CD14-positive monocyte (primary cell): ENCODE measurements around the gene AMT. TPM values are rescaled to one million over a fixed set of nuclear protein-coding genes. Genes with fewer than 3 reads are reported as not detected.

Experiments used
- DNase-seq, 3 donors: peaks; one replicate each; pipeline ENCODE4 v3.0.0-alpha.2; 2011 to 2022
- H2AFZ ChIP-seq: 2 replicates; pipeline ENCODE4 v1.6.0; 2012; ENCODE audit warnings: mild to moderate bottlenecking, low read depth, low read length, inconsistent platforms; ENCODE audit not compliant: insufficient read depth, poor library complexity, severe bottlenecking
- H3K27ac ChIP-seq, 2 donors: 1 replicate in 1 of 2; 2 replicates in 1 of 2; pipeline ENCODE4 v1.5.1; 2012 to 2013; ENCODE audit warnings: low read length in 2 of 2, control low read depth in 1 of 2, inconsistent platforms in 1 of 2, low read depth in 1 of 2, mild to moderate bottlenecking in 1 of 2
- H3K27me3 ChIP-seq, 2 donors: one replicate each; pipeline versions ENCODE4 v1.6.0 to v1.6.1; 2011 to 2013; ENCODE audit warnings: low read length in 2 of 2; ENCODE audit not compliant: control insufficient read depth in 2 of 2, insufficient read depth in 2 of 2
- H3K36me3 ChIP-seq, 2 donors: replicated peaks in 1 of 2; 1 replicate in 1 of 2; 2 replicates in 1 of 2; pipeline versions ENCODE4 v1.5.1 to v1.6.1; 2012 to 2013; ENCODE audit warnings: low read length in 2 of 2, control low read depth in 1 of 2, inconsistent platforms in 1 of 2, mild to moderate bottlenecking in 1 of 2; ENCODE audit not compliant: insufficient read depth in 2 of 2, control insufficient read depth in 1 of 2
- H3K4me1 ChIP-seq, 2 donors: 1 replicate in 1 of 2; 2 replicates in 1 of 2; pipeline versions ENCODE4 v1.5.1 to v1.6.1; 2012 to 2013; ENCODE audit warnings: low read length in 2 of 2, control low read depth in 1 of 2, inconsistent platforms in 1 of 2, mild to moderate bottlenecking in 1 of 2, moderate library complexity in 1 of 2; ENCODE audit not compliant: insufficient read depth in 2 of 2, control insufficient read depth in 1 of 2
- H3K4me2 ChIP-seq: replicated peaks from 2 replicates; pipeline ENCODE3; 2012; ENCODE audit warnings: low read length, moderate library complexity, mild to moderate bottlenecking; ENCODE audit not compliant: poor library complexity, severe bottlenecking; ENCODE audit errors: extremely low read depth
- H3K4me3 ChIP-seq, 3 experiments: fragments of 200-600 bp in 1 of 3; sonication (generic) in 1 of 3; replicated peaks in 1 of 3; 1 replicate in 2 of 3; 2 replicates in 1 of 3; pipeline ENCODE4 v1.5.1; 2011 to 2013; ENCODE audit warnings: low read length in 3 of 3, mild to moderate bottlenecking in 3 of 3, control low read depth in 2 of 3, low read depth in 2 of 3, inconsistent platforms in 1 of 3, moderate library complexity in 1 of 3
- H3K79me2 ChIP-seq: 2 replicates; pipeline ENCODE4 v1.6.0; 2012; ENCODE audit warnings: mild to moderate bottlenecking, control low read depth, inconsistent platforms, low read length, moderate library complexity; ENCODE audit not compliant: insufficient read depth
- H3K9ac ChIP-seq: 2 replicates; pipeline ENCODE4 v1.6.0; 2017; ENCODE audit warnings: low read length, mild to moderate bottlenecking; ENCODE audit not compliant: insufficient read depth, poor library complexity, severe bottlenecking
- H3K9me3 ChIP-seq, 2 donors: replicated peaks in 1 of 2; 1 replicate in 1 of 2; 2 replicates in 1 of 2; pipeline versions ENCODE4 v1.5.1 to v1.6.1; 2012 to 2013; ENCODE audit warnings: low read length in 2 of 2, control low read depth in 1 of 2; ENCODE audit not compliant: control insufficient read depth in 1 of 2, insufficient read depth in 1 of 2
- H4K20me1 ChIP-seq: 2 replicates; pipeline ENCODE4 v1.6.0; 2012; ENCODE audit warnings: mild to moderate bottlenecking, low read length, control low read depth, moderate library complexity; ENCODE audit not compliant: insufficient read depth
- H3K27ac Mint-ChIP-seq, 7 donors: one replicate each; pipeline ENCODE4 v1.8.0; 2020; ENCODE audit warnings: mild to moderate bottlenecking in 7 of 7, mixed read lengths in 7 of 7, moderate library complexity in 6 of 7, inconsistent platforms in 2 of 7
- H3K27me3 Mint-ChIP-seq, 3 donors: one replicate each; pipeline ENCODE4 v1.8.0; 2021 to 2022; ENCODE audit warnings: low read depth in 3 of 3, mild to moderate bottlenecking in 3 of 3, mixed read lengths in 3 of 3, moderate library complexity in 3 of 3, inconsistent platforms in 1 of 3
- H3K36me3 Mint-ChIP-seq, 2 donors: one replicate each; pipeline ENCODE4 v1.8.0; 2020; ENCODE audit warnings: mixed read lengths in 2 of 2, inconsistent platforms in 1 of 2, mild to moderate bottlenecking in 1 of 2
- H3K4me1 Mint-ChIP-seq: one replicate; pipeline ENCODE4 v1.8.0; 2020; ENCODE audit warnings: mild to moderate bottlenecking, mixed read lengths
- H3K4me3 Mint-ChIP-seq, 2 donors: one replicate each; pipeline ENCODE4 v1.8.0; 2020; ENCODE audit warnings: mild to moderate bottlenecking in 2 of 2, mixed read lengths in 2 of 2, moderate library complexity in 1 of 2
- H3K9me3 Mint-ChIP-seq, 7 donors: one replicate each; pipeline ENCODE4 v1.8.0; 2020 to 2022; ENCODE audit warnings: mixed read lengths in 7 of 7, mild to moderate bottlenecking in 6 of 7, moderate library complexity in 6 of 7, inconsistent platforms in 2 of 7
- WGBS: methylation state at CpG from one replicate; pipeline ENCODE4 v1.1.5; 2013; ENCODE audit warnings: missing lambda C conversion rate; ENCODE audit not compliant: insufficient coverage; 5-methylcytosine and 5-hydroxymethylcytosine counted together
- intact Hi-C, 2 donors: fragments of 100-400 bp; cut with micrococcal nuclease; formaldehyde crosslinking; loops; one replicate each; pipeline versions ENCODE4 v1.15.0 to v1.15.1; 2023
- polyA plus RNA-seq, 3 donors: library from polyadenylated mRNA; depleted of rRNA in 1 of 3; unstranded in 2 of 3; stranded (reverse) in 1 of 3; fragments of 300-500 nt in 2 of 3; fragments of >200 nt in 1 of 3; fragmentation: Illumina TruSeq in 2 of 3; gene quantifications; 1 replicate in 2 of 3; 2 replicates in 1 of 3; pipeline ENCODE4 v1.2.3, GENCODE V29; 2012 to 2021
- TF ChIP-seq, protein P1 (sequence below): fragments of 200-600 bp; IDR thresholded peaks from one replicate; pipeline ENCODE4 v1.8.0; 2022; ENCODE audit warnings: antibody characterized with exemption, mild to moderate bottlenecking

Gene AMT
- polyA plus RNA-seq, 3 donors: 2.0 to 25.1 (median 3.1) TPM

DNA sequence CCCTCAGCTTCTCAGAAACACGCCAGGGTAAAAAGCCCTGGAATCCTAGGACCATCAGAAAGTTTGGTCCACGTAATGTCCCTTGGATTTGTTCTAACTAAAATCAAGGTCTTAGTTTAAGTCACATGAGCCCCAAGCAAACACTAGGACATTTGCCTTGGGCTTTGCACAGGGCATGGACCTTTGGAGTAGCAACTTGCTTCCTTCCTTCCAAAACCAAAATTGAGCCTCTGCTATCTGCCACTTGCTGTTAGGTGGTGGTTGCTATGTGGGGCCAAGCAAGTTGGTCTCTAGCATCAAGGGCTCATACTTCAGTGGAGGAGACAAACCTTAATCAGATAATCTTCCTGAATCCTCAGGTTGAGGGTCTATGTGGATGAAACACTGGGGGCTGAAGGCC, 43.8 kb upstream of the AMT start:
- H3K36me3 ChIP-seq: no peaks in the 10 kb centered on the region
- no peak overlapping the region for H3K4me2 ChIP-seq
- intact Hi-C loops: loop anchor here in 1 of 2 donors (10.0 kb wide), 1 partner anchor 51 kb away; the partner anchor contains the start of genes RHOA and TCTA
- TF ChIP-seq, protein P1, sequence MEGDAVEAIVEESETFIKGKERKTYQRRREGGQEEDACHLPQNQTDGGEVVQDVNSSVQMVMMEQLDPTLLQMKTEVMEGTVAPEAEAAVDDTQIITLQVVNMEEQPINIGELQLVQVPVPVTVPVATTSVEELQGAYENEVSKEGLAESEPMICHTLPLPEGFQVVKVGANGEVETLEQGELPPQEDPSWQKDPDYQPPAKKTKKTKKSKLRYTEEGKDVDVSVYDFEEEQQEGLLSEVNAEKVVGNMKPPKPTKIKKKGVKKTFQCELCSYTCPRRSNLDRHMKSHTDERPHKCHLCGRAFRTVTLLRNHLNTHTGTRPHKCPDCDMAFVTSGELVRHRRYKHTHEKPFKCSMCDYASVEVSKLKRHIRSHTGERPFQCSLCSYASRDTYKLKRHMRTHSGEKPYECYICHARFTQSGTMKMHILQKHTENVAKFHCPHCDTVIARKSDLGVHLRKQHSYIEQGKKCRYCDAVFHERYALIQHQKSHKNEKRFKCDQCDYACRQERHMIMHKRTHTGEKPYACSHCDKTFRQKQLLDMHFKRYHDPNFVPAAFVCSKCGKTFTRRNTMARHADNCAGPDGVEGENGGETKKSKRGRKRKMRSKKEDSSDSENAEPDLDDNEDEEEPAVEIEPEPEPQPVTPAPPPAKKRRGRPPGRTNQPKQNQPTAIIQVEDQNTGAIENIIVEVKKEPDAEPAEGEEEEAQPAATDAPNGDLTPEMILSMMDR: no peak
- no peak overlapping the region for H3K9ac ChIP-seq
- H3K4me3 ChIP-seq: no peak overlapping the region
- no peaks in the 10 kb centered on the region for H3K36me3 Mint-ChIP-seq
- no peak overlapping the region for H3K27ac Mint-ChIP-seq
- peaks cover 3 to 10% (median 7%) of the 10 kb centered on the region in 3 donors for H3K27me3 Mint-ChIP-seq
- peak overlapping the region in 1 of 2 donors; percentile 7 for H3K27ac ChIP-seq
- 100% methylated on average over 2 of the region's 2 CpGs for WGBS
- no peak overlapping the region for H2AFZ ChIP-seq
- H3K79me2 ChIP-seq: no peaks in the 10 kb centered on the region
- no peaks in the 10 kb centered on the region for H3K27me3 ChIP-seq
- peaks cover 18 to 30% of the 10 kb centered on the region in 2 donors for H3K4me1 ChIP-seq
- H4K20me1 ChIP-seq: no peaks in the 10 kb centered on the region
- H3K9me3 ChIP-seq: no peaks in the 10 kb centered on the region
- H3K9me3 Mint-ChIP-seq: no peaks in the 10 kb centered on the region
- peaks cover 23% of the 10 kb centered on the region for H3K4me1 Mint-ChIP-seq
- DNase-seq: no peak
- H3K4me3 Mint-ChIP-seq: no peak overlapping the region

GRCh38 chr3:49465270-49466034, 43.2 kb upstream of the AMT start:
- no peak overlapping the region for H3K9ac ChIP-seq
- intact Hi-C loops: loop anchor here in 1 of 2 donors (10.0 kb wide), 1 partner anchor 51 kb away; the partner anchor contains the start of genes RHOA and TCTA
- peak overlapping the region in 1 of 2 donors; percentile 7 for H3K27ac ChIP-seq
- no peak overlapping the region for H2AFZ ChIP-seq
- H3K4me1 ChIP-seq: peaks cover 13 to 23% of the 10 kb centered on the region in 2 donors
- no peaks in the 10 kb centered on the region for H4K20me1 ChIP-seq
- H3K27me3 ChIP-seq: no peaks in the 10 kb centered on the region
- H3K9me3 Mint-ChIP-seq: no peaks in the 10 kb centered on the region
- 64% methylated on average over 8 of the region's 18 CpGs for WGBS
- H3K27me3 Mint-ChIP-seq: peaks cover 3 to 10% (median 7%) of the 10 kb centered on the region in 3 donors
- H3K36me3 ChIP-seq: no peaks in the 10 kb centered on the region
- peak overlapping the region; percentile 11 to 88 (median 60) for H3K27ac Mint-ChIP-seq
- TF ChIP-seq, protein P1: no peak
- no peaks in the 10 kb centered on the region for H3K9me3 ChIP-seq
- DNase-seq: peak; percentile 19 to 59 (median 27)
- H3K4me3 ChIP-seq: no peak overlapping the region
- no peaks in the 10 kb centered on the region for H3K79me2 ChIP-seq
- peaks cover 19% of the 10 kb centered on the region for H3K4me1 Mint-ChIP-seq
- peak overlapping the region; percentile 21 for H3K4me2 ChIP-seq
- no peaks in the 10 kb centered on the region for H3K36me3 Mint-ChIP-seq
- peak overlapping the region in 1 of 2 donors; percentile 30 for H3K4me3 Mint-ChIP-seq
